Natural killer cell treated with Interleukin-12 subunit alpha and Interleukin-12 subunit beta and Interleukin-15 and Interleukin-18, amount 100 ng/mL, for 72 hours (primary cell): ENCODE results near the gene CBLC. TPM values are rescaled to one million over a fixed set of nuclear protein-coding genes. Genes with fewer than 3 reads are reported as not detected.
A peak's percentile ranks its signal among the peaks of the same experiment; 100 is the strongest.

ENCODE experiments used
- ATAC-seq, 2 donors: fragments of 150-1000 bp; cut with Tn5 transposase in 1 of 2; sonication (Bioruptor Pico), chemical (Tn5 transposase) in 1 of 2; 2 replicates each; pipeline ENCODE4 v1.10.0; 2021
- DNase-seq: peaks from one replicate; pipeline ENCODE4 v3.0.0; 2022; ENCODE audit warnings: low spot score
- H3K27ac Mint-ChIP-seq, 2 donors: 1 replicate in 1 of 2; 2 replicates in 1 of 2; pipeline ENCODE4 v1.8.0; 2022; ENCODE audit warnings: mixed read lengths in 2 of 2, mild to moderate bottlenecking in 1 of 2, moderate library complexity in 1 of 2
- H3K27me3 Mint-ChIP-seq, 2 donors: 1 replicate in 1 of 2; 2 replicates in 1 of 2; pipeline ENCODE4 v1.8.0; 2022; ENCODE audit warnings: mixed read lengths in 2 of 2
- H3K36me3 Mint-ChIP-seq: one replicate; pipeline ENCODE4 v1.8.0; 2022; ENCODE audit warnings: mixed read lengths
- H3K4me1 Mint-ChIP-seq, 2 donors: 1 replicate in 1 of 2; 2 replicates in 1 of 2; pipeline ENCODE4 v1.8.0; 2022; ENCODE audit warnings: low read depth in 2 of 2, mixed read lengths in 2 of 2, mild to moderate bottlenecking in 1 of 2
- H3K4me3 Mint-ChIP-seq: one replicate; pipeline ENCODE4 v1.8.0; 2022; ENCODE audit warnings: mixed read lengths
- H3K9me3 Mint-ChIP-seq: 2 replicates; pipeline ENCODE4 v1.8.0; 2022; ENCODE audit warnings: mixed read lengths
- total RNA-seq, 2 donors: library from RNA; stranded (reverse); gene quantifications; one replicate each; pipeline ENCODE4 v1.2.3, GENCODE V29; 2022

The CBLC gene, protein sequence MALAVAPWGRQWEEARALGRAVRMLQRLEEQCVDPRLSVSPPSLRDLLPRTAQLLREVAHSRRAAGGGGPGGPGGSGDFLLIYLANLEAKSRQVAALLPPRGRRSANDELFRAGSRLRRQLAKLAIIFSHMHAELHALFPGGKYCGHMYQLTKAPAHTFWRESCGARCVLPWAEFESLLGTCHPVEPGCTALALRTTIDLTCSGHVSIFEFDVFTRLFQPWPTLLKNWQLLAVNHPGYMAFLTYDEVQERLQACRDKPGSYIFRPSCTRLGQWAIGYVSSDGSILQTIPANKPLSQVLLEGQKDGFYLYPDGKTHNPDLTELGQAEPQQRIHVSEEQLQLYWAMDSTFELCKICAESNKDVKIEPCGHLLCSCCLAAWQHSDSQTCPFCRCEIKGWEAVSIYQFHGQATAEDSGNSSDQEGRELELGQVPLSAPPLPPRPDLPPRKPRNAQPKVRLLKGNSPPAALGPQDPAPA
- not detected for total RNA-seq

DNA sequence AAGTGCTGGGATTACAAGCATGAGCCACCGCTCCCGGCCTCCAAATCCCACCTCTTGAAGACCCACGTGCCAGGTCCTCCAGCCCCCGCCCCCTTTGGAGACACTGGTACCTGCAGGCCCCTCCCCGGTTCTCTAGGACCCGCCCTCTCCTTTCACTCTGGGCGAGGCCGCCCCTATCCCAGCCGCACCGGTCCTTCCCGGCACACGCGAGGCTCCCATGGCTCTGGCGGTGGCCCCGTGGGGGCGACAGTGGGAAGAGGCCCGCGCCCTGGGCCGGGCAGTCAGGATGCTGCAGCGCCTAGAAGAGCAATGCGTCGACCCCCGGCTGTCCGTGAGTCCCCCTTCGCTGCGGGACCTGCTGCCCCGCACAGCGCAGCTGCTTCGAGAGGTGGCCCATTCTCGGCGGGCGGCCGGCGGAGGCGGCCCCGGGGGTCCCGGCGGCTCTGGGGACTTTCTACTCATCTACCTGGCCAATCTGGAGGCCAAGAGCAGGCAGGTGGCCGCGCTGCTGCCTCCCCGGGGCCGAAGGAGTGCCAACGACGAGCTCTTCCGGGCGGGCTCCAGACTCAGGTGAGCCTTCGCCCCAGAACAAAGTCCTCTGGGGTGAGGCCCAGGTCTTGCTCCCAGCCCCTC, at the start of gene CBLC:
CBLC (plus strand) TSS at position 176 of the 633 bp plus-strand sequence; CDS start at position 218, 42 bp downstream.
- Mint-ChIP-seq H3K9me3 (no peaks in the 10 kb centered on the region), H3K27ac (no peak within 1 kb of the TSS), H3K27me3 (no peaks in the 10 kb centered on the region), H3K4me1 (no peaks in the 10 kb centered on the region), H3K4me3 (no peak within 1 kb of the TSS), H3K36me3 (no peaks in the 10 kb centered on the region)
- DNase-seq (no peak), ATAC-seq (peak in 1 of 2 donors; percentile 54)

DNA sequence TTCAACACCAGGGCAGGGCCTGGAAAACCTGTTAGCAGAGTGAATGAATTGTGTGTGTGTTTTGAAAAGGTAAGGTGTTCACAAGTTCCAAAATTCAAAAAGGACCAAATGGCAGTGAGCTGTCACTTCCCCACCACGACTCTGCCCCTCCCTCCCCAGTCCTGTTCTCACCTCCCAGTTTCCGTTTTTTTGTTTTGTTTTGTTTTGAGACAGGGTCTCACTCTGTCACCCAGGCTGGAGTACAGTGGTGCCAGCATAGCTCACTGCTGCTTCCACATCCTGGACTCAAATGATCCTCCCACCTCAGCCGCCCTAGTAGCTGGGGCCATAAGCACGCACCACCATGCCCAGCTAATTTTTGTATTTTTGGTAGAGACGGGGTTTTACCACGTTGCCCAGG, 49.5 kb upstream of the CBLC start:
- Mint-ChIP-seq H3K36me3 (no peaks in the 10 kb centered on the region), H3K4me1 (peaks cover 29 to 40% of the 10 kb centered on the region in 2 donors), H3K9me3 (no peaks in the 10 kb centered on the region), H3K27me3 (peaks cover 0 to 8% of the 10 kb centered on the region in 2 donors), H3K4me3 (peak overlapping the region; percentile 57), H3K27ac (peak overlapping the region; percentile 7 to 42)
- DNase-seq (no peak), ATAC-seq (peak; percentile 54 to 72)

DNA sequence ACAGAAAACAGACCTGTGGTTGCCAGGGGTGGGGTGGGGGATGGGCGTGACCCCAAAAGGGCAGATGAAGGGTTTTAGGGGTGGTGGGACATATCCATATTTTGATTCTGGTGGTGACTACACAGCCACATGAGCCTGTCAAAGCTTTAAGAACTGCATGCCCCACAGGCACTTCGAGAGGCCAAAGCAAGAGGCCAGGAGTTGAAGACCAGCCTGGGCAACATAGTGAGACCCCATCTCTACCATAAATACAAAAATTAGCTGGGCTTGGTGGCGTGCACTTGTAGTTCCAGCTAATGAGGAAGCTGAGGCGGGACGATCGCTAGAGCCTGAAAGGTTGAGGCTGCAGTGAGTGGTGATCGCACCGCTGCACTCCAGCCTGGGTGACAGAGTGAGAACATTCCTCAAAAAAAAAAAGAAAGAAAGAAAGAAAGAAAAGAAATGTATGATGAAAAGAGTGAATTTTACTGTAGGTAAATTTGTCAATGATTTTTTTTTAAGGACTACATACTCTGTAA, 48.1 kb upstream of the CBLC start:
- Mint-ChIP-seq H3K4me3 (no peak overlapping the region), H3K36me3 (no peaks in the 10 kb centered on the region), H3K27ac (no peak overlapping the region)

DNA sequence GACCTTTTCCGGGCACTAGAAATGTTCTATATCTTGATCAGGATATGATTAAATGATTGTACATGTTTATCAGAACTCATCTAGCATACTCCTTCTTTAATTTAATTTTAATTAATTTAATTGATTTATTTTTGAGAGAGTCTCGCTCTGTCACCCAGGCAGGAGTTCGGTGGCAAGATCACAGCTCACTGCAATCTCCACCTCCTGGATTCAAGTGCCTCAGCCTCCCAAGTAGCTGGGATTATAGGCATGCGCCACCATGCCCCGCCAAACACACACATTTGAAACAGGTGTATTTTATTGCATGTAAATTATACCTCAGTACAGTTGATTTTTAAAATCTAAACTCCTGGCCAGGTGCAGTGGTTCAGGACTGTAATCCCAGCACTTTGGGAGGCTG, 46.6 kb upstream of the CBLC start:
- no peaks in the 10 kb centered on the region for H3K9me3 Mint-ChIP-seq
- no peaks in the 10 kb centered on the region for H3K36me3 Mint-ChIP-seq
- ATAC-seq (no peak), DNase-seq (no peak)
- H3K4me1 Mint-ChIP-seq = peaks cover 18 to 23% of the 10 kb centered on the region in 2 donors
- no peak overlapping the region for H3K27ac Mint-ChIP-seq
- H3K27me3 Mint-ChIP-seq = peaks cover 0 to 8% of the 10 kb centered on the region in 2 donors
- H3K4me3 Mint-ChIP-seq = no peak overlapping the region

More for the DNA sequence above, 48.1 kb upstream of the CBLC start:
- no peaks in the 10 kb centered on the region for H3K9me3 Mint-ChIP-seq
- DNase-seq (no peak), ATAC-seq (no peak)
- H3K4me1 Mint-ChIP-seq = peaks cover 17 to 27% of the 10 kb centered on the region in 2 donors
- H3K27me3 Mint-ChIP-seq = peaks cover 0 to 8% of the 10 kb centered on the region in 2 donors

DNA sequence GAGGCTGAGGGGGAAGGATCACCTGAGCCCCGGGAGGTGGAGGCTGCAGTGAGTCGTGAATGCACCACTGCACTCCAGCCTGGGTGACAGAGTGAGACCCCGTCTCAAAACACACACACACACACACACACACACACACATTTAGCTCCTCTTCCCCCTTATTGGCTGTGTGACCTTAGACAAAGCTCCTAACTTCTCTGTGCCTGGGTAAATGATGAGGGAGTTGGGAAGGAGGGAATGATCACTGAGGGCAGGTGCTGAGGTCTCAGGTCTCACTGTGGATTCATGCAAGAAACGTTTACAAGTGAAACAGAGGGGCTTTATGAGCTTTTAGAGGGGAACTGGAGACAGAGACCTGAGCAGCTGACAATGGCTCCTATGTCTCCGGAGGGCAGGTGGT, 46.1 kb upstream of the CBLC start:
- no peaks in the 10 kb centered on the region for H3K9me3 Mint-ChIP-seq
- peak overlapping the region in 1 of 2 donors; percentile 57 for H3K27ac Mint-ChIP-seq
- H3K4me1 Mint-ChIP-seq = peaks cover 18 to 23% of the 10 kb centered on the region in 2 donors
- no peak for DNase-seq
- ATAC-seq = no peak
- H3K27me3 Mint-ChIP-seq = peaks cover 0 to 8% of the 10 kb centered on the region in 2 donors
- H3K4me3 Mint-ChIP-seq = no peak overlapping the region
- no peaks in the 10 kb centered on the region for H3K36me3 Mint-ChIP-seq

DNA sequence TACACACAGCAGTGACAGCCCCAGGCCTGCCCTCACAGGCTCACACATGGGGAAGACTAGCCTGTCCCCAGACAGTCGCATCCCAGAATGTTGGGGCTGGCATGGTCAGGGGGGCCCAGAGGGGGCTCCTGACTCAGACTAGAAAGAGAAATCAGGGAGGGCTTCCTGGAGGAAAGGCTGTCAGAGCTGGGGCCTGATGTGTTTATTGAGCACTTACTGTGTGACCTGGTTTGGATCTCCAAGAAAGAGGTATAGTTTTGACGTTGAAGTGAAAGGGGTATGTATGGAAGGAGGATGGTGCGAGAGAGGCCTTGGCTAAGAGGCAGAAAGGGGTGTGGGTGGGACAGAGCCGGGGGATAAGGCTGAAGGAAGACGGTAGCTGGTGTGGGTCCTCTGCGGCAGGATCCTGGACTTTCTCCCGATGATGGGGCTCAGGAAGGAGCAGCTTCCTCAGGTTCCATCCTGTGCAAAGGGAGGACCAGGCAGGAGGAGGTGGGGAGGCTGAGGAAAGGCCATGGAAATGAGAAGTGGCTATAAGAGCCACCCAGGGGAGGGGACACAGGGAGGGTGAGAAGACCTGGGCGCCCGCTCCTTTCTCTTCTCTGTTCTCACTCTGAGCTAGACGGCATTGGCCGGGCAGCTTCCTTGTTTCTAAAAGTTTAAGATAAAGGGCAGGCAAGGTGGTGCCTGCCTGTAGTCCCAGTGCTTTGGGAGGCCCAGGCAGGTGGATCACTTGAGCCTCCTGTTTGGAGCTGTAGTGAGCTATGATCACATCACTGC, 45.3 kb upstream of the CBLC start:
- peaks cover 0 to 8% of the 10 kb centered on the region in 2 donors for H3K27me3 Mint-ChIP-seq
- H3K36me3 Mint-ChIP-seq = no peaks in the 10 kb centered on the region
- H3K27ac Mint-ChIP-seq = peak overlapping the region in 1 of 2 donors; percentile 57
- DNase-seq (no peak), ATAC-seq (no peak)
- H3K4me3 Mint-ChIP-seq = no peak overlapping the region
- peaks cover 26 to 31% of the 10 kb centered on the region in 2 donors for H3K4me1 Mint-ChIP-seq
- no peaks in the 10 kb centered on the region for H3K9me3 Mint-ChIP-seq

DNA sequence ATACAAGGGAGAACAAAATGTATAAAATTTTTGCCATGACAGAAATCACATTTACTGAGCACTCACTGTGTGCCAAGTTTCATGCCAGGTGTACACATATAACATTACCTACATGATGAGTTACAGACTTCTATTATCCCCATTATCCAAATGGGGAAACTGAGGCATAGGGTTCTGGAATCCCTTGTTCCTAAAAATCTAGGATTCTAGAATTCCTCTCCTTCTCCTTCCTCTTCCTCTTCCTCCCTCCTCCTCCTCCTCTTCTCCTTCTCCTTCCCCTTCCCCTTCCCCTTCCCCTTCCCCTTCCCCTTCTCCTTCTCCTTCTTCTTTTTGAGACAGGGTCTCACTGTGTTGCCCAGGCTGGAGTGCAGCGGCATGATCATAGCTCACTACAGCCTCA, 43.3 kb upstream of the CBLC start:
- DNase-seq (no peak), ATAC-seq (no peak)
- Mint-ChIP-seq H3K36me3 (no peaks in the 10 kb centered on the region), H3K27me3 (peaks cover 0 to 8% of the 10 kb centered on the region in 2 donors), H3K4me3 (no peak overlapping the region), H3K9me3 (no peaks in the 10 kb centered on the region), H3K27ac (peak overlapping the region in 1 of 2 donors; percentile 57), H3K4me1 (peaks cover 22 to 37% of the 10 kb centered on the region in 2 donors)

DNA sequence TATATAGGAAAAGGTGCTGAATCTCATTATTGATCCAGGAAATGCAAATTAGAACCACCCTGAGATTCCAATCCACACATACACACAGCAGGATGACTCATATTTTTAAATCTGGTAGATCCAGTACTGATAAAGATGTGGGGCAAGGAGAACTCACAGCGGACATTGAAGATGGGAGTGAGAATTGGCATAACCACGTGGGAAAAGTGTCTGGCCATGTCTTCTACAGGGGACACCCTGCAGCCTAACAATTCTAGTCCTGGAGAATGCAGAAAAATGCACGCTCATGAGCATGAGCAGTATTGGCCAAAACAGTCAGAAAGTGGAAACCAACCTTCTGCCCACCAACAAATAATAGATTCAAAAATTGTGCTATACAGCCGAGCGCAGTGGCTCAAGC, 42.7 kb upstream of the CBLC start:
- Mint-ChIP-seq H3K27ac (peak overlapping the region in 1 of 2 donors; percentile 57), H3K4me1 (peaks cover 22 to 37% of the 10 kb centered on the region in 2 donors), H3K9me3 (no peaks in the 10 kb centered on the region), H3K27me3 (peaks cover 0 to 6% of the 10 kb centered on the region in 2 donors), H3K4me3 (peak overlapping the region; percentile 16), H3K36me3 (no peaks in the 10 kb centered on the region)
- ATAC-seq (no peak), DNase-seq (no peak)

DNA sequence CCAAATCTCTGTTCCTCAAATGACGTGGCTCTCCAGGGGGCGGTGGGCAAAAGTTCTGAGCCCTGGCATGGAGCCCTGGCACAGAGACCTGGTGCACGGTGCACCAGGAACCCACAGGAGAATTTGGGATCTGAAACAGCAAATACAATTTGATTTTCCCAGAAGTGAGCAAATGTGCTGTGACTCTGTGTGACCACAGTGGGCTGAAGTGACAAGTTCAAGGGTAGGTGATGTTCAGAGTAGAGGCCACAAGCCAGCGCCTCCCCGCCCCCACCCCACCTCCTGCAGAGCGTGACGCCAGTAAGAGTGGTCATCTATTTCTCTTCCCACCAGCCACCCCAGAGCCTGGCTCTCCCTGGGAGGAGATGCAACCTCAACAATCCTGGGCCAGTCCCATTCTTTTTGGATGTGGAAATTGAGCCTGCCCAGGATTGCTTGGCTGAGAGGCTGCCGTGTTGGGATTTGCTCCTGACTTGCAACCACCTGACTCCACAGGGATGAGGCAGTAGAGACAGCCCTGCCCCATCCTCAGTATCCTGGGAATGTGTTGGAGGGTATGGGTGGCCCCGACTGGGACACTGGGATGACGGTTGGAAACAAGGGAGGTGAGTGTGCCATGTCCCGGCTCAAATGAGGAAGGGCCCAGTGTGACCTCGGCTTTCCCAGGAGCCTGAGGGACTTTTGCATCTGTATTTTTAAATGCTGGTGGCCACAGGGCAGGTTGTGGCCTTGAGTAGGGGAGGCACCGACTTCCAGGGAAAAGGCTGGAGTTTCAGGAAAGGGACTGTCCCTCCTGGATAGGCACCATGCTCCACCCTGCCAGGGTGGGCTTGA, 40.2 kb upstream of the CBLC start:
- Mint-ChIP-seq H3K27me3 (peaks cover 0 to under 1% of the 10 kb centered on the region in 2 donors), H3K9me3 (no peaks in the 10 kb centered on the region), H3K27ac (peak overlapping the region; percentile 84 to 90), H3K4me3 (peak overlapping the region; percentile 87), H3K4me1 (peaks cover 30 to 45% of the 10 kb centered on the region in 2 donors), H3K36me3 (no peaks in the 10 kb centered on the region)
- ATAC-seq = peak; percentile 85 to 87
- no peak for DNase-seq

DNA sequence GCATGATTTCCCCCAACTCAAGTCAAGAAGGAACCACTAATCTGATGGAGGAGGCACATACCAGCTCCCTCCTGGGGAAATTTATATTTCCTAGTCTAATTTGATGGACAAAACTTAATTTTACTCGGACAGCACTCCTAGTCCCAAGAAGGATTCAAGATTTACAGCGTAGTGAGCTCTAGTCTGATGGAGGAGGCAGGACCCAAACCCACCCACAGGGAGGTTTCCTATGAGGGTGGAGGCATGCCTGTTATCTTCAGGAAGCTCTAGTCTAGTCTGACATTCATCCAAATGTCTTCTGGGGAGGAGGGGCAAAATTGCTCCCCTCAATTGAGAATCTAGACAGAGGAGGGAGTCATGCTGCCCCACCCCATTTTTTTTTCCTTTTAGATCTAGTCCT, 39.6 kb upstream of the CBLC start:
- H3K4me3 Mint-ChIP-seq = peak overlapping the region; percentile 87
- no peaks in the 10 kb centered on the region for H3K27me3 Mint-ChIP-seq
- peaks cover 36 to 51% of the 10 kb centered on the region in 2 donors for H3K4me1 Mint-ChIP-seq
- DNase-seq = no peak
- no peak for ATAC-seq
- H3K27ac Mint-ChIP-seq = peak overlapping the region in 1 of 2 donors; percentile 90
- no peaks in the 10 kb centered on the region for H3K36me3 Mint-ChIP-seq
- H3K9me3 Mint-ChIP-seq = no peaks in the 10 kb centered on the region

DNA sequence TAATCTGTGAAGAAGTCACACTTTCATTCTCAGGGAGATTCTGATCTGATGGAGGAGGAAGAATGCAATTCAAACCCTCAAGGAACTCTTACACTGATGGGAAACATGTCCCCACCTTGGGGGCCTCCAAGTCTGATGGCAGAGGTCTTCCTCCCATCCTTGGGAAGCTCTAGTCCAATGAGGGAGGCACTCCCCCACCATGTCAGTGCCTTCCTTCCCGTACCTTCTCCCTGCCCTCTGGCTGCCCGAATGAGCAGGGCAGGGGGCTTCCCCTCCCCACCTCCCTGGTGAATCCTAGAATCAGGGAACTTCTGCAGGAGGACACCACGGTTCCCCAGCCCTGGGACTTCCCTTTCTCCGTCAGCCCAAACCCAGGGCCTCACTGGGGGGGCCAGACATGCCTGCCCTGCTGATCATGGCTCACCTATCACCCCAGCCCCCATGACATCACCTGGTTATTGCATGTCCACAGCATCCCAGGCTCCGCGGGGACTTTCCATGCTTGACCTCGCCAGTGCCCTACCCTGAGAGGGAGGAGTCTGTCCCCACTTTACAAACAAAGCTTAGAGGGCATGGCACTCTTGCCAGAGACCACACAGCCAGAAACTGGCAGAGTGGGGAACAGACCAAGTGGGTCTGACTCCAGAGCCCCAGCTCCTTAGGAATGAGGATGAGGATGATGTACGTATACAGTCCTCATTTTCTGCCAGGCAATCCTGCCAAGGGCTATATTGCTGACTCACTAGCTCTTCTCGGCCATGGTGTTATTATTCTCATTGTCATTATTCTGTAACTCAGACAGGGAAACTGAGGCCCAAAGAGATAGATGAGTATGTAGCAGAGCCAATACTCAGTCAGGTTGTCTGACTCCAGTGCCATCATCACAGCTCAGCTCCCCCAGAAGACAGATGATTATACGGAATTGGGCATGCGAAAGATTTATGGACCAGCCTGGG, 38.8 kb upstream of the CBLC start:
- no peaks in the 10 kb centered on the region for H3K9me3 Mint-ChIP-seq
- DNase-seq (no peak), ATAC-seq (no peak)
- peaks cover 37 to 51% of the 10 kb centered on the region in 2 donors for H3K4me1 Mint-ChIP-seq
- H3K27ac Mint-ChIP-seq = peak overlapping the region; percentile 41 to 90
- no peaks in the 10 kb centered on the region for H3K36me3 Mint-ChIP-seq
- no peaks in the 10 kb centered on the region for H3K27me3 Mint-ChIP-seq
- H3K4me3 Mint-ChIP-seq = peak overlapping the region; percentile 87

DNA sequence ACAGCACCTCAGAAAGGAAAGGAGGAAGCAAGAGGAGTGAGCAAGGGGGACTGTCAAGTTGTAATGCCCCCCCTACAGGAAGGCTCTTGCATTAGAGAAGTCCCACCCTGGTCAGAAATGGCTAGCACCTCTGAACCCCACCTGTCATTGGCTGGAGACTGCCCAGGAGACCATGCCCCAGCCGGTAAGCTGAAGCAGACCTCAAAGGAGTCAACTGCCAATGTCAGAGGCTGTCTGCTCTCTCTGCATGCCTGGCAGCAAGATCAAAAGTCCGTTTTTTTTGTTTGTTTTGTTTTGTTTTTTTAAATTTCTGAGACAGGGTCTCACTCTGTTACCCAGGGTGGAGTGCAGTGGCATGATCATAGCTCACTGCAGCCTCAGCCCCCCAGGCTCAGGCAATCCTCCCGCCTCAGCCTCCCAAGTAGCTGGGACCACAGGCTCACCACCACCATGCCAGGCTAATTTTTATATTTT, 37.3 kb upstream of the CBLC start:
- no peak for ATAC-seq
- no peak overlapping the region for H3K27ac Mint-ChIP-seq

More for the DNA sequence above, 37.3 kb upstream of the CBLC start:
- no peak for DNase-seq
- Mint-ChIP-seq H3K36me3 (no peaks in the 10 kb centered on the region), H3K9me3 (no peaks in the 10 kb centered on the region), H3K4me1 (peaks cover 30 to 46% of the 10 kb centered on the region in 2 donors), H3K27me3 (no peaks in the 10 kb centered on the region), H3K4me3 (peak overlapping the region; percentile 25)
